ENCODE data around the gene LPA.

LPA gene

DNA sequence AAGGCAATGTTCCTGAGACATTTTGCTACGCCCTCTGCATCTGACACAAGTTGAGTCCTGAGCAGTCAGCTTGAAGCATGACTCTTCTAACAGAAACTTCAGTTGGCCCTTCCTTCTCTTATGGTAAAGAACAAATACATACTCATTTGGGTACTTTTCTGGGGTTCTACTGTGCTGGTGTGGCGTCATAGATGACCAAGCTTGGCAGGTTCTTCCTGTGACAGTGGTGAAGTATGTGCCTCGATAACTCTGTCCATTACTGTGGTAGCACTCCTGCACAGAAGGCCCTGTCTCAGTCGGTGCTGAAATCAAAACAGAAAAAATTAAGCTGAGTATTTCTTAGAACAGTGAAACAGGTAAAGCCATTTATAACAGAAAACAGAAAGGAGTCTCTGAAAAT lies 163.4 kb downstream of the LPA start:
- TF ChIP-seq BHLHE40 (IDR thresholded peaks at IDR 0.05; ENCODE audit: borderline replicate concordance) (no peak), ARNT (IDR thresholded peaks at IDR 0.05) (no peak), FOXA1 (IDR thresholded peaks at IDR 0.05) (no peak), LEF1 (IDR thresholded peaks at IDR 0.05; ENCODE audit: borderline replicate concordance) (no peak), NFRKB (IDR thresholded peaks at IDR 0.05) (no peak), SUZ12 (IDR thresholded peaks at IDR 0.05) (no peak), TARDBP (IDR thresholded peaks at IDR 0.05) (no peak), FOXM1 (IDR thresholded peaks at IDR 0.05; ENCODE audit: borderline replicate concordance) (no peak), HDGF (IDR thresholded peaks at IDR 0.05; ENCODE audit: borderline replicate concordance) (no peak), SP1 (IDR thresholded peaks at IDR 0.05) (no peak), L3MBTL2 (conservative IDR thresholded peaks at IDR 0.05) (no peak), ZNF384 (IDR thresholded peaks at IDR 0.05) (no peak), FOXK2 (IDR thresholded peaks at IDR 0.05) (no peak), CTBP1 (IDR thresholded peaks at IDR 0.05; ENCODE audit: borderline replicate concordance) (no peak), ELF4 (IDR thresholded peaks at IDR 0.05) (no peak)
- TF ChIP-seq, protein P1, sequence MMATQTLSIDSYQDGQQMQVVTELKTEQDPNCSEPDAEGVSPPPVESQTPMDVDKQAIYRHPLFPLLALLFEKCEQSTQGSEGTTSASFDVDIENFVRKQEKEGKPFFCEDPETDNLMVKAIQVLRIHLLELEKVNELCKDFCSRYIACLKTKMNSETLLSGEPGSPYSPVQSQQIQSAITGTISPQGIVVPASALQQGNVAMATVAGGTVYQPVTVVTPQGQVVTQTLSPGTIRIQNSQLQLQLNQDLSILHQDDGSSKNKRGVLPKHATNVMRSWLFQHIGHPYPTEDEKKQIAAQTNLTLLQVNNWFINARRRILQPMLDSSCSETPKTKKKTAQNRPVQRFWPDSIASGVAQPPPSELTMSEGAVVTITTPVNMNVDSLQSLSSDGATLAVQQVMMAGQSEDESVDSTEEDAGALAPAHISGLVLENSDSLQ (IDR thresholded peaks at IDR 0.05) = no peak
- CTCF ChIA-PET = no interaction called here
- POLR2A ChIA-PET = no interaction called here
- no peak for DNase-seq (ENCODE audit: extremely low spot score)

DNA sequence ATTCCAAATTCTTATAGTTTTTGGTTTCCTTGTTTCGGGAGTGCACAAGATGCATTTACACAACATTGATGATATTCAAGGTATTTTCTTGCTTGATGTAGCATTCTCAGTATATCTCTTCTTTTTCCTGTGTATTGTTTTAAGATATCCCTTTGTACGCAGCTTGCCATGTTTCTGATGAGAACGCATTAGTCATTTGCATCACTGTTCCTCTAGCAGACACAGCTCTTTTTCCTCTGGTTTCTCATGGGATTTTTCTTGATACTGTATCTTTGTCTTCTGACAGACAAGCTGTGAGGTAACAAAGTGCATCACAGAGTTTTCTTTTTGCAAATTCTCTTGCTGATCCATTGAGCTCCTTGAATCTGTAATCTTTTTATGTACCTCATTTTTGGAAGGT lies 169.5 kb downstream of the LPA start:
- no peak for DNase-seq (ENCODE audit: extremely low spot score)
- CTCF ChIA-PET = no interaction called here
- no peak for TF ChIP-seq HDGF (IDR thresholded peaks at IDR 0.05; ENCODE audit: borderline replicate concordance)
- POLR2A ChIA-PET = no interaction called here

DNA sequence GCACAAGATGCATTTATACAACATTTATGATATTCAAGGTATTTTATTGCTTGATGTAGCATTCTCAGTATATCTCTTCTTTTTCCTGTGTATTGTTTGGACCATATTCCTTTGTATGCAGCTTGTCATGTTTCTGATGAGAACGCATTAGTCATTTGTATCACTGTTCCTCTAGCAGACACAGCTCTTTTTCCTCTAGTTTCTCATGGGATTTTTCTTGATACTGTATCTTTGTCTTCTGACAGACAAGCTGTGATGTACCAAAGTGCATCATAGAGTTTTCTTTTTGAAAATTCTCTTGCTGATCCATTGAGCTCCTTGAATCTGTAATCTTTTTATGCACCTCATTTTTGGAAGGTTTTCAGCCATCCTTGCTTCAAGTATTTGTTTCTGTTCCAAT lies 175.0 kb downstream of the LPA start:
- DNase-seq (ENCODE audit: extremely low spot score) = no peak
- CTCF ChIA-PET = no interaction called here
- POLR2A ChIA-PET = no interaction called here
- no peak for TF ChIP-seq NFRKB (IDR thresholded peaks at IDR 0.05)
- no peak for TF ChIP-seq ARNT (IDR thresholded peaks at IDR 0.05)
- no peak for TF ChIP-seq FOXA1 (IDR thresholded peaks at IDR 0.05)

DNA sequence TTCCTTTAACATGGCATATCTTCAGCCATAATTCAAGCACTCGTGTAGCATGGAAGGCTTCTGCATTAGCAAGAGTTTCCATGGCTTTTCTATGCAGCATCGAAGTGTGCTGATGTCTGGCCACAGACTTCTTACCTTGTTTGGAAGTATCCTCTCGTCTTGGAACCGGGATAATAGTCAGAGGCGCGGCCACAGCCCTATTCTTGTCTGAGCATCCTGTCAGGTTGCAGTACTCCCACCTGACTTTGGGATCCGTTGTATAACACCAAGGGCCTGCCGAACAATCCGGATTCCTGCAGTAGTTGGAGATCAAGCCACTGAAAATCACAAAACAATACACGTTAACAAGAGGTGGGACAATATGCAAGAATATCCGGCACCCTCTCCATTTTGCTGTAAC lies 177.0 kb downstream of the LPA start:
- ChIA-PET CTCF (no interaction called here), POLR2A (no interaction called here)
- no peak for DNase-seq (ENCODE audit: extremely low spot score)
- TF ChIP-seq CTBP1 (IDR thresholded peaks at IDR 0.05; ENCODE audit: borderline replicate concordance) (no peak), TARDBP (IDR thresholded peaks at IDR 0.05) (no peak), FOXK2 (IDR thresholded peaks at IDR 0.05) (no peak), L3MBTL2 (conservative IDR thresholded peaks at IDR 0.05) (no peak), LEF1 (IDR thresholded peaks at IDR 0.05; ENCODE audit: borderline replicate concordance) (no peak), ARNT (IDR thresholded peaks at IDR 0.05) (no peak), FOXA1 (IDR thresholded peaks at IDR 0.05) (no peak), SP1 (IDR thresholded peaks at IDR 0.05) (no peak), NFRKB (IDR thresholded peaks at IDR 0.05) (no peak), BHLHE40 (IDR thresholded peaks at IDR 0.05; ENCODE audit: borderline replicate concordance) (no peak)
- TF ChIP-seq, protein P1 (IDR thresholded peaks at IDR 0.05) = no peak
